ENCODE measurements around the gene SIGLEC15.

DNA sequence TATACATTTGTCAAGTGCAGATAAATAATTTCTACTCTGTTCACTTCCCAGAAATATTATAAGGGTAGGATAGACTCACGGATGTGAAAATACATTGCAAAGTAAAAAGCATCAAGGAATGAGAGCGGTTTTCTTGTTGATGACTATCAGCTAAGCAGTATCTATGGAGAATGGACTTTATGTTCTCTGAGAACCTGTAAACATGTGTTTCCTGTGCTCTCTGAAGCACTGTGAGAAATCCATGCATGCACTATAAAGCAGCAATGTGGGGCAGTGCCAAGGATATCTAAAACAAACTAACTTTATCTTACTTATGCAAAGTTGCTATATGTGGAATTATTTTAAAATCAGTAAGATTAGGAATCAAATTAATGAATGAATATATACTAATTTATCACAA is 4.4 kb upstream of the SIGLEC15 start:
- TF ChIP-seq, protein P1, sequence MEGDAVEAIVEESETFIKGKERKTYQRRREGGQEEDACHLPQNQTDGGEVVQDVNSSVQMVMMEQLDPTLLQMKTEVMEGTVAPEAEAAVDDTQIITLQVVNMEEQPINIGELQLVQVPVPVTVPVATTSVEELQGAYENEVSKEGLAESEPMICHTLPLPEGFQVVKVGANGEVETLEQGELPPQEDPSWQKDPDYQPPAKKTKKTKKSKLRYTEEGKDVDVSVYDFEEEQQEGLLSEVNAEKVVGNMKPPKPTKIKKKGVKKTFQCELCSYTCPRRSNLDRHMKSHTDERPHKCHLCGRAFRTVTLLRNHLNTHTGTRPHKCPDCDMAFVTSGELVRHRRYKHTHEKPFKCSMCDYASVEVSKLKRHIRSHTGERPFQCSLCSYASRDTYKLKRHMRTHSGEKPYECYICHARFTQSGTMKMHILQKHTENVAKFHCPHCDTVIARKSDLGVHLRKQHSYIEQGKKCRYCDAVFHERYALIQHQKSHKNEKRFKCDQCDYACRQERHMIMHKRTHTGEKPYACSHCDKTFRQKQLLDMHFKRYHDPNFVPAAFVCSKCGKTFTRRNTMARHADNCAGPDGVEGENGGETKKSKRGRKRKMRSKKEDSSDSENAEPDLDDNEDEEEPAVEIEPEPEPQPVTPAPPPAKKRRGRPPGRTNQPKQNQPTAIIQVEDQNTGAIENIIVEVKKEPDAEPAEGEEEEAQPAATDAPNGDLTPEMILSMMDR (IDR thresholded peaks at IDR 0.05; ENCODE audit: insufficient read depth, low read length): no peak
- TF ChIP-seq SPI1 (IDR thresholded peaks at IDR 0.05; ENCODE audit: borderline replicate concordance, low read depth): no peak
- TF ChIP-seq, protein P2, sequence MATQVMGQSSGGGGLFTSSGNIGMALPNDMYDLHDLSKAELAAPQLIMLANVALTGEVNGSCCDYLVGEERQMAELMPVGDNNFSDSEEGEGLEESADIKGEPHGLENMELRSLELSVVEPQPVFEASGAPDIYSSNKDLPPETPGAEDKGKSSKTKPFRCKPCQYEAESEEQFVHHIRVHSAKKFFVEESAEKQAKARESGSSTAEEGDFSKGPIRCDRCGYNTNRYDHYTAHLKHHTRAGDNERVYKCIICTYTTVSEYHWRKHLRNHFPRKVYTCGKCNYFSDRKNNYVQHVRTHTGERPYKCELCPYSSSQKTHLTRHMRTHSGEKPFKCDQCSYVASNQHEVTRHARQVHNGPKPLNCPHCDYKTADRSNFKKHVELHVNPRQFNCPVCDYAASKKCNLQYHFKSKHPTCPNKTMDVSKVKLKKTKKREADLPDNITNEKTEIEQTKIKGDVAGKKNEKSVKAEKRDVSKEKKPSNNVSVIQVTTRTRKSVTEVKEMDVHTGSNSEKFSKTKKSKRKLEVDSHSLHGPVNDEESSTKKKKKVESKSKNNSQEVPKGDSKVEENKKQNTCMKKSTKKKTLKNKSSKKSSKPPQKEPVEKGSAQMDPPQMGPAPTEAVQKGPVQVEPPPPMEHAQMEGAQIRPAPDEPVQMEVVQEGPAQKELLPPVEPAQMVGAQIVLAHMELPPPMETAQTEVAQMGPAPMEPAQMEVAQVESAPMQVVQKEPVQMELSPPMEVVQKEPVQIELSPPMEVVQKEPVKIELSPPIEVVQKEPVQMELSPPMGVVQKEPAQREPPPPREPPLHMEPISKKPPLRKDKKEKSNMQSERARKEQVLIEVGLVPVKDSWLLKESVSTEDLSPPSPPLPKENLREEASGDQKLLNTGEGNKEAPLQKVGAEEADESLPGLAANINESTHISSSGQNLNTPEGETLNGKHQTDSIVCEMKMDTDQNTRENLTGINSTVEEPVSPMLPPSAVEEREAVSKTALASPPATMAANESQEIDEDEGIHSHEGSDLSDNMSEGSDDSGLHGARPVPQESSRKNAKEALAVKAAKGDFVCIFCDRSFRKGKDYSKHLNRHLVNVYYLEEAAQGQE (IDR thresholded peaks at IDR 0.05; ENCODE audit: insufficient replicate concordance, low read depth): no peak
- TF ChIP-seq POLR2AphosphoS5 (IDR thresholded peaks at IDR 0.05; ENCODE audit: low read depth): no peak

All from HL-60 (cell line).